GM18502 (cell line): ENCODE data around the gene RPS28.

ENCODE experiments used
- ATAC-seq: cut with Tn5 transposase; IDR thresholded peaks from one replicate; pipeline ENCODE4 v1.9.1; 2021; ENCODE audit warnings: mild to moderate bottlenecking; ENCODE audit not compliant: unreplicated experiment, poor library complexity

RPS28 gene

DNA sequence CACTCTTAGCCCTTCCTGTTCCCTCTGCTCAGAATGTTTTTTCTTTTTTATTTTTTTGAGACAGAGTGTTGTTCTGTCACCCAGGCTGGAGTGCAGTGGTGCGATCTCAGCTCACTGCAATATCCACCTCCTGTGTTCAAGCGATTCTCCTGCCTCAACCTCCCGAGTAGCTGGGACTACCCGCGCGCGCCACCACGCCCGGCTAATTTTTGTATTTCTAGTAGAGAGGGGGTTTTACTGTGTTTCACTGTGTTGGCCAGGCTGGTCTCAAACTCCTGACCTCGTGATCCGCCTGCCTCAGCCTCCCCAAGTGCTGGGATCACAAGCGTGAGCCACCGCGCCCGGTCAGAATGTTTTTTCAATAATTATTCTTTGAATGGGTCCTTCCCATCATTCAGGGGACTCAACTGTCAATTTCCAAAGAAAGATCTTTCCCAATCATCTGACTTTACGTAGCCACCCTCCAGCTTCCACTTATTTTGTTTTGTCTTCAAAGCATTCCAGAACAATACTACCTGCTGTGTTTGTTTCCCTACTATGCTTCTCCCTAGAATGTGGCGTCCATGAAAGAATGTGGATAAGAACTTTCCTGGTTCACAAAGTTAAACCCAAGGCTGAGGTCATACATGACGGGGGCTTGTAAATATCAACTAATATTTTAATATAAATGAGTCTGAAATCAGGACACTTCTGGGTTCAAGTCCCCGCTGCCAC lies 1.3 kb upstream of the RPS28 start:
- no peak for ATAC-seq

DNA sequence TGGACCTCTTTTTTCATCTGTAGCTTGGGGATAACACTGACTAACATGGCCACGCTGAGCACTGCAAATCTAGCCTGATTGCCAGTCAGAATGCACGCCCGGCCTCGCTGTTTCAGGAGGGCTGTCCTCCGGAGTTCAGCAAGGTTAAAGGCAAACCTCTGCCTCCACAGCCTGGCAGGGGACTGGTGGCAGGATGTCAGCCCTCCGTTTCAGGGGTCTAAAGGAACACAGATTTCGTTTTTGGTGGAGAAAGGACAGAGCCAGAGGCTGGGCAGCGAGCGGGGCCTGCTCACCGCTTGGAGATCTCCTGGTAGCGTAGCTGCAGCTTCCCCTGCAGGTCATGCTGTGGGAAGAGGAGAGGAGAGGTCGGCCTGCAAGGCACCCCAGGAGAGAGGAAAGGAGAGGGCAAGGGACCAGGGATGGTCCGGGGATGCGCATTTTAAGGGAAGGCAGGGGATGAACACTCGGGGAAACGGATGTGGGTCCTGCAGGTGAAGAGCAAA lies 681 bp upstream of the RPS28 start:
- no peak for ATAC-seq

DNA sequence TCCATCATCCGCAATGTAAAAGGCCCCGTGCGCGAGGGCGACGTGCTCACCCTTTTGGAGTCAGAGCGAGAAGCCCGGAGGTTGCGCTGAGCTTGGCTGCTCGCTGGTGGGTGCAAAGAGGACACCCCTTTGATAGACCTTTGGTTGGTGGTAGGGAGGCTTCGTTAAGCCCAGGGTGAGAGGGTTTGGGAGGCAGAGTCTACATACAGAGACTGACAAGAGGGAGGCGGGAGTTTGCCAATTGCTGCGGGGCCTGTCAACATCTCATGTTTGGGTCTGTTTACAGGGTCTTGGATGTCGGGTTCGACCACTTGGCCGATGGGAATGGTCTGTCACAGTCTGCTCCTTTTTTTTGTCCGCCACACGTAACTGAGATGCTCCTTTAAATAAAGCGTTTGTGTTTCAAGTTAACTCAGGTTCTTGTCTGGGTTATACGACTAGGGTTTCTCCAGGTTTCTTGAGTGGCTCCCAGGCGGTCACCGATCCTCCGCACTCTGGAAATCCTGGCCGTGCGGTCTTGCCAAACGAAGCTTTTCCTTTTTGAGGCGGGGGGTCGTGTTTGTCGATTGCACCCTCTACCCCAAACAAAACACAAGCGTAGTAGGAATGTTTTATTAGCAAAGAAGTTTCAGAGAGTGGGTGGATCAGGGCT lies 816 bp downstream of the RPS28 start:
- no peak for ATAC-seq

DNA sequence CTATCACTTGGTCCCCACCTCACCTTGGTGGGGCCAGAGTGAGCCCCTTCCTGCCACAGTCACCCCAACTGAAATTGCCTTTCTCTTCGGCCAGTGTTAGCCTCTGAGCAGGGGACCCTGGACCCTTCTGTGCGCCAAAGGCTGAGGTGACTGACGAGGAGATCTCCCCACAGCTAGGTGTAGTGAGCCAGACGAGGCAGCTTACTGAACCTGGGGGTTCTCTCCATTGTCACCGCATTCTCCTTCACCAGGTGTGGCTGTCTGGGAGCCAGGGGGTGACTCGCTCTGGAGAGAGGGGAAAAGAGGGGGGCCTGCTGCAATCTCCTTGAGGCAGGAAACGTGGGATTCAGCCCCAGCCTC lies 1.3 kb downstream of the RPS28 start:
- no peak for ATAC-seq

DNA sequence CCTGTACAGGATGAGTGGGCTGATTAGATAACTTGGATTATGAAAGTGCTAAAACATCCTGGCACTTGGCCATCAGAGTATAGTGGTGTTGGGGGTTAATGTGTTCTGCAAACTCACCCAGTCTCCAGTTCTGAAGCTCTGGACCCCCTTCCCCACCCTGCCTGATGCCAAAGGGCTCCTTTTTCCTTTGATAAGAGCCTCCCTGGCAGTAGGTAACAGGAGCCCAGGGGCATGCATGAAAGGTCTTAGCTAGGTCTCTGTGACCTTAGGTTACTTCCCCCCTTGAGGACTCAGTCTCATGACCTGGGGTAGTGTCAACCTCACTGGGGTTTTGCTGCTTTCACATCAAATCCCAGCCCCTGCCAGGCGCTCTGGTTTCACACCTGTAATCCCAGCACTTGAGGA lies 2.5 kb downstream of the RPS28 start:
- ATAC-seq, result no peak

DNA sequence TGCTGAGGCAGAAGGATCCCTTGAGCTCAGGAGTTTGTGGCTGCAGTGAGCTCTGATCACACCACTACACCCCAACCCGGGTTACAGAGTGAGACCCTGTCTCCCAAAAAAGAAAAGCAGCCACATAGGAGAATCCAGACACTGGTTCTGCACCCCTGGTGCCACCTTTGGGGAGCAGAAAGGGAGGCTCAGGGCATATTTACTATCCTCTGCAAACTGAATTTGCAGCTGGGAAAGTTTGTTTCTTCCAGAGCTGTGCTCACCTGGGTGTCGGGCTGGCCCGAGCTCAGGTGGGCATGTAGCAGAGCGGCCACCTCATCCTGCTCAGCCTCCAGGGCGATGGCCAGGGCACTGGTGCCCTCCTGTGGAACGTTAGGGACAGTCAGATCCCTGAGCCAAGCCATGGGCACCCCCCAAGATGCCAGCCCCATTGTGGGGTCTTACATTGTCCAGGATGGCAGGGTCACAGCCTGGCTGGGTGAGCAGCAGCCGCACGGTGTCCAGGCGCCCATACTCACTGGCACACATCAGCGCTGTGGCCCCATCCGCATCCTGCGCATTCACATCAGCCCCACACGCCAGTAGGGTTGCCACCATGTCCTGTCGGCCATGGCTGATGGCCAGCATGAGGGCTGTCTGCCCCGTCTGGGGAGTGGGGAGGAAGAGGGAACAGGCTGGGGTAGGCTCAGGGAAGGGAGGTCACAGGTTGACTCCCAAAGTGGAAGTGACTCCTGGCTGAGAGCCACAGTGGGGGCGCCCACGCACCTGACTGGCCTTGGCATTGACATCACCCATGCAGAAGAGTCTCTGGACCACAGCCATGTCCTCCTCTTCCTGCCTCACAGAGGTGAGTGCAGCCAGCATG lies 3.1 kb downstream of the RPS28 start:
- no peak for ATAC-seq

DNA sequence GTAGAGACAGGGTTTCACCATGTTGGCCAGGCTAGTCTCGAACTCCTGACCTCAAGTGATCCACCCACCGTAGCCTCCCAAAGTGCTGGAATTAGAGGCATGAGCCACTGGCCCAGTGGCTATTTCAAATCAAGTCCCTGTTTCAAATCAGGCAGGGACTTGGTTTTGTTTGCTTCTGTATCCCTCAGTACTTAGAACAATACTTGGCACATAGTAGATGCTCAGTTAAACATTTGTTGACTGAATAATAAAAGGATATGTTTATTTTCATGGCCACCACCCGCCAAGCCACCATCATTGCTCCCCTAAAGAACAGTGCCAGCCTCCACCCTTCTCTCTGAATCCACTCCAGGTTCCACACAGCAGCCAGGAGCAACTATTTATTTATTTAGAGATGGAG lies 4.2 kb downstream of the RPS28 start:
- ATAC-seq, result no peak

DNA sequence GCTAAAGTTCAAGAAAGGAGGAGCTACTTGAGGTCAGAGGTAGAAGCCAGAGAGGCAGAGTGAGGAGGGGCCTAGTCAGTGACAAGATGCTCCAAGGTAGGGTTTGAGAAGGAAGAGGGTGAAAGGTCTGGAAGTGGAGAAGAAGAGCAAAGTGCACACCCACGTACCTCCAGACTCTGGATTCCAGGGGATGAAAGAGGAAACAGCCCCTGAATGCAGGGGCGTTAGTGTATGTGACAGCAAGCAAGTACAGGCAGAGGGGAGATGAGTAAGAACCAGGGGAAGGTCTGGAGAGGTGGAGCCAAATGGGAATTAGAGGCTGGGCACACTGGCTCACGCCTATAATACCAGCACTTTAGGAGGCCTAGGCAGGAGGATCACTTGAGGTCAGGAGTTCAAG lies 8.7 kb downstream of the RPS28 start:
- no peak for ATAC-seq

DNA sequence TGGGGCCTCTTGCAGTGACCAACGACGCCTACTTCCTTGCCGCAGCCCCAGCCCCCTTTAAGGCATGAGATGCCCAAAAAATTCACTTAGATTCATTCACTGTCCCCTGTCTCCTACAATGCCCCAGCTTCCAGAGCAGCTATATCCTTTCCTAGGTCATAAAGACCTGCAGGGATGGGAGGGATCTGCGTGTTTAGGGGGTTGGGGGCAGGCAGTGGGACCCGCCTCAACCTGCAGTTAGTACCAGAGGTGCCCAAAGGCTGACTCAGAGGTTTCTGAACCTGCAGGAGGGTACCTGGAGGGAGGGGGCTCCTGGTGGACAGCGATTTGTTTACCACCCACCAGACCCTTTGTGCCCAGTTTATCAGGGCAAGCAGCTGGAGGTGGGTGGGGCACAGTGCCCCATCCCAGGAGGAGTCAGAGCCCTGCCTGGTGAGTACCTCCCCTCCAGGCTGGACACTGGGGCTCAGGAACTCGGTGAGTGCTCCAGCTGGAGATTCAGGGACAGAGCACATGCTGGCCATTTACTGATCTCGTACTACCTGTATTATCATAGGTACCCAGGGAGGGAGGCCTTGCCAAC lies 10.1 kb downstream of the RPS28 start:
- ATAC-seq, result no peak

DNA sequence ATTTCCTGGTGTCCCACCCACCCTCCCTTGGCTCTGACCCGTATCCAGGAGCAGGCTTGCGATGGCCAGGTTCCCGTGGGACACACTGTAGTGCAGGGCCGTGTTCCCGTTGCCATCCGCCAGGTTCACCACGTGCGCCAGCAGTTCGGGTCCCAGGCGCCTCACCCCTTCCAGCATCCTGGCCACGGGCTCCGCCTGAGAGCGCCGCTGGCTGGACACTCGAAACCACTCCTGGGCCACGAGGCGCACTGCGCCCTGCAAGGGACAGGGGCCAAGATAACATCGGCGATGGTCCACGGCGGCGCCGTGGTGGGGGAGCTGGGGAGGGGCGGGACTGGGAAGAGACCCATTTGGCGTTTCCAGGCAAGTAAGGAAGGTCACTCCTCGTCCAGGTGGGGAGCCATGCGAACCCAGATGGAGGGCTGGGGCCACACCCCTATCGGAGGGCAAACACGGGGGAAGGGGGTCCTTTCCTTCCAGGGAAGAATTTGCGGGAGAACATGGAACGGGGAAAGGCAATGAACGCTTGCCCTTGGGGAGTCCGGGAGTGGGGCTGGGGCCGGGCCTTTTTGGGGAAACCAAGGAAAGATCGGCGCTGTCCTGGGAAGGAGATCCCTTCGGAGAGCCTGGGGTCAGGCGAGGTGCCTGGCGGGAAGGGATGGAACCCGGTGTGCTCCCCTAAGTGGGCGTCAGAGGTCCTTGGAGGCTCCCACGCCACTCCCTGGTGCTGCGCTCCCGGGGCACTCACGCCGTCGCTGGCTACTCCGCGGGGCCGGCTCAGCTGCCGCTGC lies 11.9 kb downstream of the RPS28 start:
- no peak for ATAC-seq

DNA sequence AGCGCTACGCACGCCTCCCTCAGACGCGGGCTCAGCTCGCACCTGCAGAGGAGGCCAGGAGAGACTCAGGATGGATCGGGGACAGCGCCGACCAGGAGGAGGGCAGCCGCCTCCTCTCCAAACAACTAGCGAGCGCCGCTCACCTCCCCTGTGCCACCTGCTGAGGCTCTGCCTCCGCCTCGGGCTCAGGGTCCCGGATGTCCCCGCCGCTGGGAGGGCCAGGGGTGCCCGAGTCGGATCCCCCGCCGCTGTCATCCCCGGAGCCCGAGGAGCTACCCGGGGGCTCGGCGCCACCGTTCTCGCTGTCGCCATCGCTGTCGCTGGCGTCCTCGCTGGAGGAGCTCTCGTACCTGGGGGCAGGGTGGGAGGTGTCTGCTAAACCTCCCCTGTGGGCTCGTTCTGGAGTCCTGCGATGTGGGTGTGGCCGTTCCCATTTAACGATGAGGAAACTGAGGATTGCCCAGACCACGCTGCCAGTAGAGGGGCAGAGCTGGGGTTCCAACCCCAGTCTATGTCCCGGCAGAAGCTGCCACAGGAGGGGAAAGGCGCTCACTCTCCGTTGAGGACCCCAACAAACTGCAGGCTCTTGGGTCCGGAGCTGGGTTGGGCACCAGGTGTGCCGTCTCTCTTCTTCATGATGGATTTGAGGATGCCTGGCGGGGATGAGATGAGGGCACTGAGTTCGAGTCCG lies 12.6 kb downstream of the RPS28 start:
- no peak for ATAC-seq

DNA sequence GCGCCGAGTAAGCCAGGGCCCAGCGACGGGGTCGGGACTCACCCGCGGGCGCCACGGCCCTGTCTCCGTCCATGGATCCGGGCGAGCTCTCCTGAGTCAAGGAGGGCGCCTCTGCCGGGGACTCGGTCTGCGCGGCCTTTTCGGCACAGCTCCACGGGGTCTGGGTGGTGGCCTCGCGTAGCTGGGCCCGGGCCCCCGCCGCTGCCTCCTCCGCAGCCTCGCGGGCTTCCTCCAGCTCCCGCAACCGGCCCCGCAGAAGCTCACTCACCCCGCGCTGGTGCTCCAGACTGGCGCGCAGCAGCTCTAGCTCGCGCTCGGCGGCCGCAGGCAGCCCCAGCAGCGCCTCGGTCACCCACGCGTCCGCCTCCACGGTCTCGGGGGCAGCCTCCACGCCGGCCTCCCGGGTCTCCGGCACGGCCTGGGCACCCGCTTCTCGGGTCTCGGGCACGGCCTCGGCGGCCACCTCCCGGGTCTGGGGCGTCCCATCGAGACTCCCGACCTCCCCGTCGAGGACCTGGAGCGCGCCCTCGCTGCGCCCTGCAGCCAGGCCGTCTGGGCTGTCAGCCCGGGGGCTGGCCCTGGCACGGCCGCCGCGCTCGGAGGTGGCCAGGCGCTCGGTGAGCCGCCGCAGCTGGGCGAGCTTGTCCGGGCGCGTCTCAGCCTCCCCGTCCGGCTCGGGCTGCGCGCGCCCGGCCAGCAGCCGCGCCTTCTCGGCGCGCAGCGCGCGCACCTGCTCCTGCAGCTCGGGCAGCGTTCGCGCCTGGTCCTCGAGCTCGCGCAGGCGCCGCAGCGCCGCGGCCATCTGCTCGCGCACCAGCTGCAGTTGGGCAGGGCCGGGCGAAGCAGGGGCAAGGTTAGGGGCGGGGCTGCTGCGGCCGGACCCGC lies 13.4 kb downstream of the RPS28 start:
- ATAC-seq, result no peak

DNA sequence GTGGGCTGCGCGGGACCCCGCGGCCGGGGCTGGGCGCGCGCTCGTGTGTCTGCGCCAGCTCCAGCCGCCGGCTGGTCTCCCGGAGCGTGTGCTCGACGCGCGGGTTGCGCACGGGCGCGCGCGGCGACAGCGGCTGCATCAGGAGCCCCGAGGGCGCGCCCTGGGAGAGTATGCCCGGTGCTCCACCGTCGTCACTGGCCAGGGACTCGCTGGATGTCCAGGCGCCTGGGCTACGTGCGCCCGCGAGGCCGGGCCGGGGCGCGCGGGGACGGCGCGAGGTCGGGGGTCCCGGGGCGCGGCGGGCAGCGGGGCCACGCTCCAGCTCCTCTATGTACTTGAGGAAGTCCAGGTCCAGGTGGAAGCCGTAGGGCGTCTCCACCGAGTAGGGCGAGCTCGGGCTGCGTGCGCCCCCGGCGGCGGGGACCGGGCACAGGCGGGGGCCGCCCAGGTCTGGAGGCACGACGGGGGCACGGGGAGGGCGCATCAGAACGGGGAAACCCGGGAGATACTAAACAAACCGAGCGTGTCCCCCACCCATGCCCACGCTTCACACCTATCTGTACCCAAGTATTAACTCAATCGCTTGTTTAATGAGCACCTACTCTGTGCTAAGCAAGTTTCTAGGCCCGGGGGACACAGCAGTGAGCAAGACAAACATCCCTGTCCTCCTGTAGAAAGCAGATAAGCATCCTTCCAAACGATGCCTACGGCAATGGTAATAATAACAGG lies 14.2 kb downstream of the RPS28 start:
- ATAC-seq, result no peak

DNA sequence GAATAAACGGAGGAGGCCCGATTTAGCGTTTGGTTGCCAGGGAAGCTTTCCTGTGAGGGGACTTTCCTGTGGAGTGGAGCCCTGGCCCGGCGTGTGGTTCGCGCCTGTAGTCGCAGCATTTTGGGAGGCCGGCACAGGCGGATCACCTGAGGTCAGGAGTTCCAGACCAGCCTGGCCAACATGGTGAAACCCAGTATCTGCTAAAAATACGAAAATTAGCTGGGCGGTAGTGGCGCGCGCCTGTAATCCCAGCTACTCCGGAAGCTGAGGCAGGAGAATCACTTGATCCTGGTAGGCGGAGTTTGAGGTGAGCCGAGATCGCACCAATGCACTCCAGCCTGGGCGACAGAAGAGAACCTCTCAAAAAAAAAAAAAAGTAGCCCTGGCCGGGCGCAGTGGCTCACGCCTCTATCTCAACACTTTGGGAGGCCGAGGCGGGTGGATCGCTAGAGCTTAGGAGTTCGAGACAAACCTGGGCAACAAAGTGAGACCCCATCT lies 14.8 kb downstream of the RPS28 start:
- ATAC-seq, result no peak

DNA sequence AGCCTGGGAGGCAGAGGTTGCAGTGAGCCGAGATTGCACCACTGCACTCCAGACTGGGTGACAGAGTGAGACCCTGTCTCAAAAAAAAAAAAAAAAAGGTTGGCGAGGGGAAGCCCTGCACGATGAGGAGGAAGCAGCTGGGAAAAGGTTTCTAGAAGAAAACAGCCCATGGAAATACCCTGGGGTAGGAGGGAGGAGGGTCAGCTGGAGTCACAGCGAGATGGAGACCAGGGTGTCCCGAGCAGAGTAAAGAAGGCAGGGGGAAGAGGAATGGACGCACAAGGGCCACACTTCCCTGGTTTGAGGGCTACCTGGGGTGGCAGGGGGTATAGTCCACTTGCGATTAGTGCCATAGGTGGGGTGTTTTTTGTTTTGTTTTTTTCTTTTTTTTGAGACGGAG lies 15.4 kb downstream of the RPS28 start:
- ATAC-seq, result no peak

DNA sequence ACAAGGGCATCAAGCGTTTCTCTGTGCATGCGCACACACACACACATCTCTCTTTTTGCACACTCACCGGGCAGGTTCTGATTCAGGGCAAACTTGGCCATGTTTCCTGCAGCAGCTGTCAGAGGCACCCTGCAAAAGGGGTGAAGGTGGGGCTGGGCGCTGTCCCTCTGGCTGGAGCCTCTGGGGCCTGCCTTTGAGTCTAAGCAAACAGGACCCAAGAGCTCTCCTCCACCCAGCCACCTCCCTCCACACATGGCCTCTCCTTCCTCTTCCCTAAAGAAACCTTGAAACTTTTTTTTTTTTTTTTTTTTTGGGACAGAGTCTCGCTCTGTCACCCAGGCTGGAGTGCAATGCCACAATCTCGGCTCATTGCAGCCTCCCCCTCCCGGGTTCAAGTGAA lies 16.4 kb downstream of the RPS28 start:
- no peak for ATAC-seq

DNA sequence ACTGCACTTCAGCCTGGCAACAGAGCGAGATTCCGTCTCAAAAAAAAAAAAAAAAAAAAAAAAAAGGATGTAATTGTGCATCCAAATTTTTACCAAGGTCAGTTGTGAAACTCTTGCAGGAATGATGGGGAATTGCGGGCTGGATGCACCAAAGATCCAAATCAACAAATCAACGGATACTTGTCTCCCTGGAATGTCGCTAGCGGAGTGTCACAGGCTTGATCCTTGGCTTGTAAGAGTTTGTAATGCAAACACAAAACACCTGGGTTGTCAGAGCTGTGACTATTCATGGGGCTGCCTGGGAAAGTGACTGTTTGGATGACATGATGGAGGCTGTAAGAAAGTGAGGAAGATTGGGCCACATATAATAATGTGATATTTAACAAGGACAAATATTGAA lies 17.5 kb downstream of the RPS28 start:
- ATAC-seq, result no peak
